Activated CD4-positive, CD25-positive, alpha-beta regulatory T cell treated with anti-CD3 and anti-CD28 coated beads, Interleukin-2, amount 50 U/mL, for 24 hours (primary cell): ENCODE results near the gene ELFN1.

Experiments
- ATAC-seq, 2 donors: fragments of 150-1000 bp; cut with Tn5 transposase; one replicate each; pipeline ENCODE4 v1.10.0; 2021; ENCODE audit warnings: mild to moderate bottlenecking in 1 of 2, moderate library complexity in 1 of 2

The ELFN1 gene

GRCh38 chr7:1669954-1670893, at the start of gene ELFN1:
ELFN1 (plus strand) TSS chr7:1670277; CDS start chr7:1744597, 74,320 bp downstream.
- ATAC-seq: no peak

GRCh38 chr7:1620835-1621234, 49.2 kb upstream of the ELFN1 start:
- ATAC-seq: no peak

GRCh38 chr7:1621718-1622117, 48.4 kb upstream of the ELFN1 start:
- ATAC-seq: no peak

- ATAC-seq: no peak
Observed at GRCh38 chr7:1622441-1622840, 47.6 kb upstream of the ELFN1 start.

- ATAC-seq: no peak
Observed at GRCh38 chr7:1623810-1624209, 46.3 kb upstream of the ELFN1 start.

- ATAC-seq: no peak
Observed at GRCh38 chr7:1624999-1625927, 44.8 kb upstream of the ELFN1 start.

GRCh38 chr7:1626769-1627168, 43.3 kb upstream of the ELFN1 start:
- ATAC-seq: no peak

- no peak for ATAC-seq
Observed at GRCh38 chr7:1630700-1631336, 39.3 kb upstream of the ELFN1 start.

GRCh38 chr7:1631678-1632077, 38.4 kb upstream of the ELFN1 start:
- no peak for ATAC-seq

GRCh38 chr7:1632506-1632905, 37.6 kb upstream of the ELFN1 start:
- no peak for ATAC-seq

- no peak for ATAC-seq
Observed at GRCh38 chr7:1632916-1633785, 36.9 kb upstream of the ELFN1 start.

- ATAC-seq: no peak
Observed at GRCh38 chr7:1635401-1635800, 34.7 kb upstream of the ELFN1 start.

GRCh38 chr7:1637155-1637554, 32.9 kb upstream of the ELFN1 start:
- no peak for ATAC-seq

GRCh38 chr7:1638215-1638661, 31.8 kb upstream of the ELFN1 start:
- no peak for ATAC-seq

GRCh38 chr7:1639071-1639470, 31.0 kb upstream of the ELFN1 start:
- ATAC-seq: no peak

- no peak for ATAC-seq
Observed at GRCh38 chr7:1639532-1640175, 30.4 kb upstream of the ELFN1 start.

- no peak for ATAC-seq
Observed at GRCh38 chr7:1640376-1641172, 29.5 kb upstream of the ELFN1 start.

GRCh38 chr7:1641173-1641572, 28.9 kb upstream of the ELFN1 start:
- no peak for ATAC-seq

GRCh38 chr7:1641661-1642260, 28.3 kb upstream of the ELFN1 start:
- no peak for ATAC-seq

- ATAC-seq: no peak
Observed at GRCh38 chr7:1642291-1642731, 27.8 kb upstream of the ELFN1 start.
